Adrenal gland (tissue), 12 donors: Measurements from ENCODE around the gene LRRC14B. TPM values are rescaled to one million over a fixed set of nuclear protein-coding genes. Genes with fewer than 3 reads are reported as not detected.

ENCODE experiments used
- DNase-seq, 7 donors: peaks; one replicate each; pipeline ENCODE4 v3.0.0-alpha.2; 2019 to 2020
- H3K27ac ChIP-seq, 5 donors: fragments of 200-600 bp; sonication (generic) in 4 of 5; 1 replicate in 3 of 5; 2 replicates in 2 of 5; pipeline versions ENCODE4 v1.5.1 to v1.8.0; 2016 to 2020; ENCODE audit warnings: mild to moderate bottlenecking in 1 of 5
- H3K27me3 ChIP-seq: fragments of 200-600 bp; 2 replicates; pipeline ENCODE4 v1.8.0; 2021
- H3K36me3 ChIP-seq, 2 donors: fragments of 200-600 bp; replicated peaks in 1 of 2; 1 replicate in 1 of 2; 2 replicates in 1 of 2; pipeline versions ENCODE4 v1.5.1 to v1.8.0; 2018 to 2022
- H3K4me1 ChIP-seq, 2 donors: fragments of 200-600 bp; replicated peaks in 1 of 2; 1 replicate in 1 of 2; 2 replicates in 1 of 2; pipeline versions ENCODE4 v1.5.1 to v1.8.0; 2018 to 2021
- H3K4me3 ChIP-seq, 4 donors: fragments of 200-600 bp; sonication (generic) in 3 of 4; one replicate each; pipeline ENCODE4 v1.5.1; 2016 to 2018
- H3K9me3 ChIP-seq, 3 donors: fragments of 200-600 bp; sonication (generic) in 1 of 3; replicated peaks in 1 of 3; 1 replicate in 2 of 3; 2 replicates in 1 of 3; pipeline versions ENCODE4 v1.5.1 to v1.8.0; 2016 to 2021
- CTCF ChIP-seq, 6 experiments: fragments of 450-650 bp in 4 of 6; fragments of 200-600 bp in 2 of 6; sonication (generic) in 1 of 6; IDR thresholded peaks; 1 replicate in 5 of 6; 2 replicates in 1 of 6; pipeline versions ENCODE4 v1.5.1 to v1.8.0; 2016 to 2021; ENCODE audit warnings: antibody characterized with exemption in 6 of 6, mild to moderate bottlenecking in 2 of 6, moderate library complexity in 1 of 6
- POLR2A ChIP-seq, 2 donors: fragments of 450-650 bp; IDR thresholded peaks; one replicate each; pipeline ENCODE4 v1.6.1; 2017; ENCODE audit warnings: antibody characterized with exemption in 2 of 2, mild to moderate bottlenecking in 2 of 2, moderate library complexity in 1 of 2
- WGBS, 4 donors: extraction: QIAGEN DNeasy Blood & Tissue Kit in 2 of 4; methylation state at CpG; one replicate each; pipeline versions ENCODE4 v1.1.5 to v1.1.7; 2013 to 2017; 5-methylcytosine and 5-hydroxymethylcytosine counted together
- intact Hi-C, 2 donors: fragments of 100-400 bp; cut with DNase I; formaldehyde crosslinking; loops; one replicate each; pipeline versions ENCODE4 v1.14.1 to v1.15.0; 2022 to 2023
- polyA plus RNA-seq, 3 donors: library from polyadenylated mRNA; stranded (reverse); fragments of 200-250 nt in 2 of 3; fragments of 350-450 nt in 1 of 3; fragmentation: Illumina TruSeq in 1 of 3; extraction: RNeasy Lipid Tissue Mini Kit (QIAGEN cat#74804) in 1 of 3; gene quantifications; one replicate each; pipeline ENCODE4 v1.2.3, GENCODE V29; 2013 to 2014
- total RNA-seq, 9 donors: library from RNA; depleted of rRNA in 4 of 9; stranded (reverse); fragments of >200 nt in 4 of 9; fragments of 120-200 nt in 1 of 9; fragmentation: NEBNext Ultra II Directional in 1 of 9; extraction: Animal tissue kit (Norgen Biotek cat#: 25700) in 1 of 9; gene quantifications; one replicate each; pipeline versions ENCODE4 v1.1.0 to v1.2.4, GENCODE V29; 2013 to 2023
- donor health status: healthy with polysubstance abuse.
- donor health status: Bipolar disorder and iron deficiency.
- donor health status: DM: yes; HTN: yes; CAD: no.
- donor health status: DM: no; HTN: no; CAD: no.
- donor health status: DM: no; HTN: no; CAD: no.
- donor health status: DM: yes; HTN: yes; CAD: no.

LRRC14B gene
- total and polyA plus RNA-seq, 12 donors, result 0.11 TPM; not detected in 11

DNA sequence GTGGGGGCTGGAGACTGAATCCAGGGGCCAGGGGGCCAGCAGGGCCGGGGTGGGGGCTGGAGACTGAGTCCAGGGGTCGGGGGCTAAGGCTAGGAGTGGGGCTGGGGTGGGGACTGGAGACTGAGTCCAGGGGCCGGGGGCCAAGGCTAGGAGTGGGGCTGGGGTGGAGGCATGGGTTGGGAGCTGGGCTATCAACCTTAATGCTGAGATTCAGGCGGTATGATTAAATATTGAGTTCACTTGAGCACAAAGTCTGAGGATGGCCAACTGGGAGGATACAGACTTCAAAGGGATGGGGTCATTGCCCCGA lies 17.0 kb upstream of the LRRC14B start:
- 77 to 98% (median 85%) methylated on average over 5 of the region's 5 CpGs for WGBS, 4 donors
- intact Hi-C loops, result no loop called here

DNA sequence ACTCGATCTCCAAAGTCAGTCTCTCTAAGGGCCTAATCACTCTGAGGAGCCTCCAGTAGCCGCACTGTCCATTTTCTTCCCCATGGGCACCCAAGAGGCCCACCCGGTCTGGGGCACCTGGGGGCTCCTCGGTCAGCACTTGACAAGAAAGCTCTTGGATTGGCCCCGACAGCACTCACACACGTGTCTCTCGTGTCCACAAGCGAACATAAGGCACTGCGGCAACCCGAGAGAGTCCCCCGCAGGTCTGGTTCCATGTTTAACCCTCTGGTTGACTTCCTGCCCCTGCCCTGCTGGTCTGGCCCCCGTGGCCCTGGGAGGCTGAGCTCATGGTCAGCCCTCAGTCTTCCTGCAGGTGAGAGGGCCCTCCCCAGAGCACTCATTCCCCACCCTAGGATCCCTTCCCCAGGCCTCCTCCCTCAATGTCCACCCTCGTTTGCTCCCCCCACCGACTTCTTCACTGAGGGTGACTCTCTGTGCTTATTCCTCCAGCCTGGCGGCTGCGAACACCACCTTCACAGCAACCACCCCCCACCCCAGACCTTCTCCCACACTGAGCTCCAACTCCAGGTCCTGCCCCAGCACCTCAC lies 16.3 kb upstream of the LRRC14B start:
- Histone ChIP-seq H3K4me3 (no peak overlapping the region), H3K27me3 (no peaks in the 10 kb centered on the region), H3K27ac (no peak overlapping the region), H3K9me3 (no peaks in the 10 kb centered on the region), H3K4me1 (no peaks in the 10 kb centered on the region), H3K36me3 (no peaks in the 10 kb centered on the region)
- 89 to 96% (median 92%) methylated on average over 12 to 16 of the region's 16 CpGs for WGBS, 4 donors
- TF ChIP-seq POLR2A (IDR thresholded peaks at IDR 0.05) (no peak), CTCF (IDR thresholded peaks at IDR 0.05) (no peak)
- intact Hi-C loops, result no loop called here
- DNase-seq, result no peak

More for the DNA sequence above, 17.0 kb upstream of the LRRC14B start:
- no peak overlapping the region for H3K27ac ChIP-seq
- DNase-seq, result no peak
- H3K9me3 ChIP-seq, result no peaks in the 10 kb centered on the region
- no peaks in the 10 kb centered on the region for H3K36me3 ChIP-seq
- no peaks in the 10 kb centered on the region for H3K27me3 ChIP-seq
- no peaks in the 10 kb centered on the region for H3K4me1 ChIP-seq
- TF ChIP-seq POLR2A (IDR thresholded peaks at IDR 0.05), result no peak
- no peak for TF ChIP-seq CTCF (IDR thresholded peaks at IDR 0.05)
- no peak overlapping the region for H3K4me3 ChIP-seq

- TF ChIP-seq POLR2A (IDR thresholded peaks at IDR 0.05) (no peak), CTCF (IDR thresholded peaks at IDR 0.05) (no peak)
- no peaks in the 10 kb centered on the region for H3K27me3 ChIP-seq
- H3K27ac ChIP-seq, result no peak overlapping the region
- intact Hi-C loops, result no loop called here
- H3K36me3 ChIP-seq, result no peaks in the 10 kb centered on the region
- DNase-seq, result no peak
- 80 to 84% (median 83%) methylated on average over 10 to 11 of the region's 11 CpGs for WGBS, 4 donors
- H3K9me3 ChIP-seq, result no peaks in the 10 kb centered on the region
- no peak overlapping the region for H3K4me3 ChIP-seq
- H3K4me1 ChIP-seq, result no peaks in the 10 kb centered on the region
Observed at GRCh38 chr5:176296-176823, 14.9 kb upstream of the LRRC14B start.

- Histone ChIP-seq H3K4me3 (no peak overlapping the region), H3K9me3 (no peaks in the 10 kb centered on the region), H3K27me3 (no peaks in the 10 kb centered on the region), H3K27ac (no peak overlapping the region), H3K36me3 (no peaks in the 10 kb centered on the region), H3K4me1 (no peaks in the 10 kb centered on the region)
- intact Hi-C loops, result no loop called here
- no peak for DNase-seq
- no peak for TF ChIP-seq CTCF (IDR thresholded peaks at IDR 0.05)
- TF ChIP-seq POLR2A (IDR thresholded peaks at IDR 0.05), result no peak
- 68 to 78% (median 70%) methylated on average over 5 of the region's 5 CpGs for WGBS, 4 donors
Observed at GRCh38 chr5:178110-178509, 13.2 kb upstream of the LRRC14B start.
